Activated CD4-positive, alpha-beta memory T cell treated with anti-CD3 and anti-CD28 coated beads for 36 hours (primary cell): Measurements from ENCODE around the gene GRB14. TPM values are rescaled to one million over a fixed set of nuclear protein-coding genes. Genes with fewer than 3 reads are reported as not detected.

Experiments
- CTCF ChIA-PET: fragments of 350-600 bp; sonication (Branson Sonifier 250); formaldehyde crosslinking; loops from one replicate; lab custom pipeline; 2021; ENCODE audit warnings: antibody characterized with exemption, inconsistent platforms; lab: Charles Lee
- POLR2A ChIA-PET: fragments of 350-600 bp; sonication (Branson Sonifier 250); formaldehyde crosslinking; loops from one replicate; lab custom pipeline; 2021; ENCODE audit warnings: antibody characterized with exemption; lab: Charles Lee
- DNase-seq: peaks from one replicate; pipeline ENCODE4 v3.0.0-alpha.2; 2020
- H3K27ac Mint-ChIP-seq: one replicate; pipeline ENCODE4 v1.8.0; 2021; ENCODE audit warnings: mixed read lengths
- H3K27me3 Mint-ChIP-seq: one replicate; pipeline ENCODE4 v1.8.0; 2021; ENCODE audit warnings: mixed read lengths
- H3K36me3 Mint-ChIP-seq: one replicate; pipeline ENCODE4 v1.8.0; 2021; ENCODE audit warnings: mixed read lengths
- H3K4me1 Mint-ChIP-seq: one replicate; pipeline ENCODE4 v1.8.0; 2021; ENCODE audit warnings: low read depth, mixed read lengths
- H3K4me3 Mint-ChIP-seq: one replicate; pipeline ENCODE4 v1.8.0; 2021; ENCODE audit warnings: mild to moderate bottlenecking, mixed read lengths
- H3K9me3 Mint-ChIP-seq: one replicate; pipeline ENCODE4 v1.8.0; 2021; ENCODE audit warnings: mixed read lengths
- intact Hi-C: fragments of 100-400 bp; cut with micrococcal nuclease; formaldehyde crosslinking; loops from one replicate; pipeline ENCODE4 v1.15.1; 2023
- total RNA-seq, 2 experiments: library from RNA; stranded (reverse); gene quantifications; one replicate each; pipeline ENCODE4 v1.2.3, GENCODE V29; 2021

Gene GRB14
- total RNA-seq, 2 experiments from 2014 or later, result not detected

GRCh38 chr2:164542581-164543021 lies 78.7 kb downstream of the GRB14 start:
- DNase-seq, result no peak
- CTCF ChIA-PET, result no interaction called here
- Mint-ChIP-seq H3K36me3 (no peaks in the 10 kb centered on the region), H3K27ac (no peak overlapping the region), H3K4me1 (no peaks in the 10 kb centered on the region), H3K4me3 (no peak overlapping the region), H3K9me3 (no peaks in the 10 kb centered on the region), H3K27me3 (peaks cover 2% of the 10 kb centered on the region)
- intact Hi-C loops, result no loop called here
- POLR2A ChIA-PET, result no interaction called here

GRCh38 chr2:164538240-164538866 lies 82.9 kb downstream of the GRB14 start:
- no peak for DNase-seq
- intact Hi-C loops, result loop anchor here (10.0 kb wide), 1 partner anchor 1194 kb away; no protein-coding TSS in a partner anchor
- no peaks in the 10 kb centered on the region for H3K4me1 Mint-ChIP-seq
- H3K4me3 Mint-ChIP-seq, result no peak overlapping the region
- ChIA-PET CTCF (interaction anchor here (1.5 kb wide), 1 partner anchor 1358 kb away, joined by 4 read pairs; no protein-coding TSS in a partner anchor), POLR2A (no interaction called here)
- H3K27ac Mint-ChIP-seq, result no peak overlapping the region
- peaks cover 2% of the 10 kb centered on the region for H3K27me3 Mint-ChIP-seq
- no peaks in the 10 kb centered on the region for H3K36me3 Mint-ChIP-seq
- H3K9me3 Mint-ChIP-seq, result no peaks in the 10 kb centered on the region

- intact Hi-C loops, result loop anchor here (10.0 kb wide), 1 partner anchor 1191 kb away; no protein-coding TSS in a partner anchor
- Mint-ChIP-seq H3K36me3 (no peaks in the 10 kb centered on the region), H3K27me3 (peaks cover 2% of the 10 kb centered on the region), H3K9me3 (no peaks in the 10 kb centered on the region), H3K4me3 (no peak overlapping the region), H3K27ac (no peak overlapping the region), H3K4me1 (no peaks in the 10 kb centered on the region)
- CTCF ChIA-PET, result no interaction called here
- POLR2A ChIA-PET, result no interaction called here
- DNase-seq, result no peak
Observed at GRCh38 chr2:164535280-164536025, 85.8 kb downstream of the GRB14 start.

GRCh38 chr2:164530464-164530863 lies 90.8 kb downstream of the GRB14 start:
- CTCF ChIA-PET, result no interaction called here
- H3K27ac Mint-ChIP-seq, result no peak overlapping the region
- intact Hi-C loops, result loop anchor here (10.0 kb wide), 1 partner anchor 1186 kb away; no protein-coding TSS in a partner anchor
- H3K4me3 Mint-ChIP-seq, result no peak overlapping the region
- no peaks in the 10 kb centered on the region for H3K36me3 Mint-ChIP-seq
- H3K9me3 Mint-ChIP-seq, result no peaks in the 10 kb centered on the region
- POLR2A ChIA-PET, result no interaction called here
- H3K27me3 Mint-ChIP-seq, result no peaks in the 10 kb centered on the region
- DNase-seq, result no peak
- no peaks in the 10 kb centered on the region for H3K4me1 Mint-ChIP-seq

- POLR2A ChIA-PET, result no interaction called here
Observed at GRCh38 chr2:164523726-164524125, 97.6 kb downstream of the GRB14 start.

GRCh38 chr2:164523009-164523408 lies 98.3 kb downstream of the GRB14 start:
- Mint-ChIP-seq H3K4me3 (no peak overlapping the region), H3K9me3 (peaks cover 22% of the 10 kb centered on the region), H3K4me1 (no peaks in the 10 kb centered on the region), H3K27me3 (no peaks in the 10 kb centered on the region), H3K27ac (no peak overlapping the region), H3K36me3 (no peaks in the 10 kb centered on the region)
- no peak for DNase-seq
- ChIA-PET POLR2A (no interaction called here), CTCF (no interaction called here)
- intact Hi-C loops, result no loop called here

More at GRCh38 chr2:164523726-164524125, 97.6 kb downstream of the GRB14 start:
- Mint-ChIP-seq H3K4me3 (no peak overlapping the region), H3K27ac (no peak overlapping the region), H3K36me3 (no peaks in the 10 kb centered on the region), H3K4me1 (no peaks in the 10 kb centered on the region), H3K9me3 (peaks cover 15% of the 10 kb centered on the region), H3K27me3 (no peaks in the 10 kb centered on the region)
- DNase-seq, result no peak
- intact Hi-C loops, result no loop called here
- CTCF ChIA-PET, result no interaction called here

- no peaks in the 10 kb centered on the region for H3K27me3 Mint-ChIP-seq
- no peak overlapping the region for H3K4me3 Mint-ChIP-seq
- intact Hi-C loops, result no loop called here
- ChIA-PET CTCF (no interaction called here), POLR2A (no interaction called here)
- DNase-seq, result no peak
- H3K9me3 Mint-ChIP-seq, result peaks cover 22% of the 10 kb centered on the region
- H3K27ac Mint-ChIP-seq, result no peak overlapping the region
- no peaks in the 10 kb centered on the region for H3K36me3 Mint-ChIP-seq
- no peaks in the 10 kb centered on the region for H3K4me1 Mint-ChIP-seq
Observed at GRCh38 chr2:164522561-164522981, 98.7 kb downstream of the GRB14 start.

GRCh38 chr2:164515734-164516133 lies 105.5 kb downstream of the GRB14 start:
- intact Hi-C loops, result no loop called here
- Mint-ChIP-seq H3K27me3 (no peaks in the 10 kb centered on the region), H3K9me3 (peaks cover 39% of the 10 kb centered on the region), H3K4me1 (no peaks in the 10 kb centered on the region), H3K4me3 (no peak overlapping the region), H3K27ac (no peak overlapping the region), H3K36me3 (no peaks in the 10 kb centered on the region)
- DNase-seq, result no peak
- POLR2A ChIA-PET, result no interaction called here
- CTCF ChIA-PET, result interaction anchor here (0.7 kb wide), 1 partner anchor 219 kb away, joined by 5 read pairs; no protein-coding TSS in a partner anchor

- Mint-ChIP-seq H3K9me3 (peaks cover 35% of the 10 kb centered on the region), H3K27me3 (no peaks in the 10 kb centered on the region), H3K4me3 (no peak overlapping the region), H3K27ac (no peak overlapping the region), H3K4me1 (no peaks in the 10 kb centered on the region), H3K36me3 (no peaks in the 10 kb centered on the region)
- intact Hi-C loops, result no loop called here
- ChIA-PET POLR2A (no interaction called here), CTCF (no interaction called here)
- DNase-seq, result no peak
Observed at GRCh38 chr2:164515030-164515429, 106.3 kb downstream of the GRB14 start.

GRCh38 chr2:164514491-164514890 lies 106.8 kb downstream of the GRB14 start:
- CTCF ChIA-PET, result no interaction called here
- peaks cover 35% of the 10 kb centered on the region for H3K9me3 Mint-ChIP-seq
- H3K27ac Mint-ChIP-seq, result no peak overlapping the region
- POLR2A ChIA-PET, result no interaction called here
- DNase-seq, result no peak
- H3K36me3 Mint-ChIP-seq, result no peaks in the 10 kb centered on the region
- H3K4me1 Mint-ChIP-seq, result no peaks in the 10 kb centered on the region
- no peaks in the 10 kb centered on the region for H3K27me3 Mint-ChIP-seq
- intact Hi-C loops, result no loop called here
- H3K4me3 Mint-ChIP-seq, result no peak overlapping the region

GRCh38 chr2:164512871-164513270 lies 108.4 kb downstream of the GRB14 start:
- DNase-seq, result no peak
- H3K9me3 Mint-ChIP-seq, result peaks cover 21% of the 10 kb centered on the region
- ChIA-PET CTCF (no interaction called here), POLR2A (no interaction called here)
- no peak overlapping the region for H3K4me3 Mint-ChIP-seq
- H3K27ac Mint-ChIP-seq, result no peak overlapping the region
- H3K36me3 Mint-ChIP-seq, result no peaks in the 10 kb centered on the region
- no peaks in the 10 kb centered on the region for H3K27me3 Mint-ChIP-seq
- H3K4me1 Mint-ChIP-seq, result no peaks in the 10 kb centered on the region
- intact Hi-C loops, result no loop called here

- Mint-ChIP-seq H3K27ac (no peak overlapping the region), H3K9me3 (peaks cover 21% of the 10 kb centered on the region), H3K27me3 (no peaks in the 10 kb centered on the region), H3K36me3 (no peaks in the 10 kb centered on the region), H3K4me3 (no peak overlapping the region), H3K4me1 (no peaks in the 10 kb centered on the region)
- ChIA-PET POLR2A (no interaction called here), CTCF (no interaction called here)
- no peak for DNase-seq
- intact Hi-C loops, result no loop called here
Observed at GRCh38 chr2:164511738-164512137, 109.5 kb downstream of the GRB14 start.
